IMR-90 (cell line): ENCODE results near the gene G3BP2. TPM values are rescaled to one million over a fixed set of nuclear protein-coding genes. Genes with fewer than 3 reads are reported as not detected.

Experiments
- ATAC-seq: fragments of 200-7000 bp; cut with Tn5 transposase; 2 replicates; pipeline ENCODE4 v1.9.1; 2020; ENCODE audit warnings: low read depth, mild to moderate bottlenecking, moderate library complexity
- BruUV-seq: library from RNA; stranded (reverse); fragments of 400-500 nt; replicated peaks from 2 replicates; lab custom pipeline; 2021; lab: Mats Ljungman, UMichigan
- CTCF ChIA-PET: fragments of 300-600 bp; formaldehyde crosslinking; extraction: SDS; loops from one replicate; lab custom pipeline; 2021; ENCODE audit warnings: antibody characterized with exemption; lab: Yijun Ruan, JAX
- POLR2A ChIA-PET: fragments of 300-600 bp; sonication (Branson Sonifier 250); formaldehyde crosslinking; loops from one replicate; lab custom pipeline; 2022; ENCODE audit warnings: antibody characterized with exemption; ENCODE audit not compliant: unreplicated experiment; lab: Charles Lee
- DNase-seq: peaks from one replicate; pipeline ENCODE4 v3.0.0; 2013
- H2AFZ ChIP-seq: replicated peaks from 2 replicates; pipeline ENCODE3; 2013; ENCODE audit warnings: low read length, mild to moderate bottlenecking; ENCODE audit not compliant: poor library complexity
- H2AK5ac ChIP-seq: 2 replicates; pipeline ENCODE4 v1.6.1; 2013; ENCODE audit warnings: low read depth, low read length, inconsistent platforms
- H2AK9ac ChIP-seq: replicated peaks from 2 replicates; pipeline ENCODE3; 2013; ENCODE audit warnings: mild to moderate bottlenecking, low read depth, low read length, moderate library complexity; ENCODE audit not compliant: poor library complexity
- H2BK120ac ChIP-seq: 2 replicates; pipeline ENCODE4 v1.6.1; 2013; ENCODE audit warnings: low read depth, low read length, inconsistent platforms
- H2BK15ac ChIP-seq: 3 replicates; pipeline ENCODE4 v1.6.1; 2013; ENCODE audit warnings: low read depth, low read length, inconsistent platforms
- H2BK20ac ChIP-seq: 2 replicates; pipeline ENCODE4 v1.6.1; 2013; ENCODE audit warnings: low read depth, mild to moderate bottlenecking, inconsistent platforms, low read length, moderate library complexity
- H2BK5ac ChIP-seq: 2 replicates; pipeline ENCODE4 v1.6.1; 2013; ENCODE audit warnings: mild to moderate bottlenecking, low read depth, low read length, inconsistent platforms; ENCODE audit not compliant: poor library complexity, severe bottlenecking
- H3K14ac ChIP-seq: replicated peaks from 2 replicates; pipeline ENCODE4 v1.6.1; 2013; ENCODE audit warnings: low read depth, low read length, inconsistent platforms
- H3K18ac ChIP-seq: 2 replicates; pipeline ENCODE4 v1.6.1; 2013; ENCODE audit warnings: low read depth, low read length, control low read depth
- H3K23ac ChIP-seq: 2 replicates; pipeline ENCODE4 v1.6.1; 2013; ENCODE audit warnings: low read depth, low read length, inconsistent platforms
- H3K27ac ChIP-seq: 2 replicates; pipeline ENCODE4 v1.5.1; 2013; ENCODE audit warnings: mild to moderate bottlenecking, control low read depth, low read length; ENCODE audit not compliant: insufficient read depth
- H3K27me3 ChIP-seq: 2 replicates; pipeline ENCODE4 v1.6.1; 2013; ENCODE audit warnings: low read length; ENCODE audit not compliant: control insufficient read depth, insufficient read depth
- H3K36me3 ChIP-seq: 2 replicates; pipeline ENCODE4 v1.6.1; 2013; ENCODE audit warnings: low read length, mixed read lengths; ENCODE audit not compliant: control insufficient read depth, insufficient read depth
- H3K4ac ChIP-seq: 2 replicates; pipeline ENCODE4 v1.6.1; 2013; ENCODE audit warnings: low read depth, low read length, inconsistent platforms
- H3K4me1 ChIP-seq: 2 replicates; pipeline ENCODE4 v1.6.1; 2013; ENCODE audit warnings: low read length, mixed read lengths; ENCODE audit not compliant: control insufficient read depth, insufficient read depth
- H3K4me2 ChIP-seq: 2 replicates; pipeline ENCODE4 v1.6.1; 2013; ENCODE audit warnings: low read depth, mild to moderate bottlenecking, control low read depth, low read length, moderate library complexity
- H3K4me3 ChIP-seq: 2 replicates; pipeline ENCODE4 v1.5.1; 2013; ENCODE audit warnings: low read depth, mild to moderate bottlenecking, control low read depth, low read length, moderate library complexity; ENCODE audit not compliant: insufficient read depth
- H3K56ac ChIP-seq: 2 replicates; pipeline ENCODE4 v1.6.1; 2013; ENCODE audit warnings: low read length, inconsistent platforms; ENCODE audit not compliant: insufficient read depth; ENCODE audit errors: extremely low read depth
- H3K79me1 ChIP-seq, 2 experiments: 2 replicates each; pipeline ENCODE4 v1.6.1; 2013; ENCODE audit warnings: low read length in 2 of 2, inconsistent platforms in 1 of 2, low read depth in 1 of 2
- H3K9ac ChIP-seq: 2 replicates; pipeline ENCODE4 v1.6.1; 2013; ENCODE audit warnings: low read depth, low read length, control low read depth
- H3K9me1 ChIP-seq: 2 replicates; pipeline ENCODE4 v1.6.1; 2013; ENCODE audit warnings: low read length, inconsistent platforms; ENCODE audit not compliant: insufficient read depth
- H3K9me3 ChIP-seq: 2 replicates; pipeline ENCODE4 v1.6.1; 2013; ENCODE audit warnings: low read length; ENCODE audit not compliant: control insufficient read depth, insufficient read depth
- H4K20me1 ChIP-seq: 2 replicates; pipeline ENCODE4 v1.6.1; 2013; ENCODE audit warnings: low read length, inconsistent platforms; ENCODE audit not compliant: insufficient read depth
- H4K5ac ChIP-seq: 2 replicates; pipeline ENCODE4 v1.6.1; 2013; ENCODE audit warnings: mild to moderate bottlenecking, low read depth, low read length, control low read depth
- H4K8ac ChIP-seq, 2 experiments: 2 replicates each; pipeline ENCODE4 v1.6.1; 2013; ENCODE audit warnings: low read depth in 2 of 2, low read length in 2 of 2, control low read depth in 1 of 2, inconsistent platforms in 1 of 2
- H4K91ac ChIP-seq: 2 replicates; pipeline ENCODE4 v1.6.1; 2013; ENCODE audit warnings: low read depth, low read length, inconsistent platforms; ENCODE audit not compliant: insufficient read depth
- MAZ ChIP-seq: IDR thresholded peaks from 2 replicates; pipeline ENCODE4 v1.6.1; 2012; ENCODE audit warnings: low read depth, mild to moderate bottlenecking, low read length, improper control_type of control experiment, moderate library complexity, borderline replicate concordance
- MXI1 ChIP-seq: IDR thresholded peaks from 2 replicates; pipeline ENCODE4 v1.6.1; 2012; ENCODE audit warnings: low read depth, mild to moderate bottlenecking, low read length, moderate library complexity, borderline replicate concordance
- RAD21 ChIP-seq: IDR thresholded peaks from 2 replicates; pipeline ENCODE4 v1.6.1; 2012; ENCODE audit warnings: low read length, improper control_type of control experiment
- RCOR1 ChIP-seq: IDR thresholded peaks from 2 replicates; pipeline ENCODE4 v1.6.1; 2012; ENCODE audit warnings: mild to moderate bottlenecking, low read length, improper control_type of control experiment; ENCODE audit not compliant: insufficient replicate concordance
- RFX5 ChIP-seq: IDR thresholded peaks from 2 replicates; pipeline ENCODE4 v1.8.0; 2012; ENCODE audit warnings: low read depth, mild to moderate bottlenecking, low read length, moderate library complexity
- USF2 ChIP-seq: fragments of 150-350 bp; IDR thresholded peaks from 2 replicates; pipeline ENCODE4 v1.6.1; 2017; ENCODE audit warnings: mild to moderate bottlenecking, antibody characterized with exemption, low read length, low read depth
- WGBS, 2 experiments: methylation state at CpG; one replicate each; pipeline versions ENCODE4 v1.1.5 to v1.1.7; 2013; ENCODE audit warnings: missing lambda C conversion rate in 2 of 2; ENCODE audit not compliant: insufficient read length in 1 of 2; ENCODE audit errors: extremely low coverage in 2 of 2; 5-methylcytosine and 5-hydroxymethylcytosine counted together
- dilution Hi-C: fragments of 300-500 bp; cut with HindIII; formaldehyde crosslinking; loops from one replicate; pipeline ENCODE4 v1.14.3; 2018; ENCODE audit warnings: low sequenced_read_pairs; ENCODE audit not compliant: unreplicated experiment
- in situ Hi-C: fragments of 300-500 bp; cut with MboI; formaldehyde crosslinking; loops from 3 replicates; pipeline ENCODE4 v1.14.3; 2019; ENCODE audit warnings: low sequenced_read_pairs, inconsistent platforms, mixed read lengths
- intact Hi-C: fragments of 100-400 bp; cut with micrococcal nuclease; formaldehyde crosslinking; loops from 2 replicates; pipeline ENCODE4 v1.10.0; 2022
- polyA plus RNA-seq, 3 experiments: library from polyadenylated mRNA; depleted of rRNA; stranded (reverse); fragments of >200 nt; gene quantifications; 2 replicates each; pipeline ENCODE4 v1.2.3, GENCODE V29; 2012; ENCODE audit warnings: low replicate concordance in 1 of 3
- total RNA-seq: library from RNA; depleted of rRNA; stranded (reverse); fragments of >200 nt; gene quantifications from 2 replicates; pipeline ENCODE4 v1.2.3, GENCODE V29; 2012

Gene G3BP2
- total and polyA plus RNA-seq, 2 of the 4 experiments (the other 2 are of a cell fraction): 80.5 to 183 TPM

DNA sequence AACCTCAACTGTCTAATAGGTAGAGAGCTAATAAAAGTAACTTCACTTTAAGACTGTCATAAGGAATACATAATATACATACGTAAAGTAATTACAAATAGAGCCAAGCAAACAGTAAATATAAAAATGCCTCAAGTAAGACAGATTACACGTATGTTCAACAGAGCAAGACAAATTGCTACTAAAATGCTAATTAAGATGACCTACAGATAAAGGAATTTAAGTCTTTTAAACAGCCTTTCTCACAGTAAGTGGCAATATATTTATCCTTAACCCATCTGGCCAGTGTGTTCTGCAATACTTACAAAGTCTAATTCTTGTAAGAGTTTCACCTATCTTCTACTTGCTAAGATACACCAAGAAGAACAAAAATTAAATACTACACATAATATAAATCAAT, 12.7 kb downstream of the G3BP2 start:
- Histone ChIP-seq H4K5ac (no peak overlapping the region), H3K14ac (no peak overlapping the region), H3K56ac (no peak overlapping the region), H3K27ac (no peak overlapping the region), H3K23ac (no peak overlapping the region), H3K9me1 (peaks cover 7% of the 10 kb centered on the region; the same call in 1 of the 2 replicates), H4K91ac (no peak overlapping the region), H4K20me1 (peaks cover 51% of the 10 kb centered on the region), H3K4me3 (no peak overlapping the region), H3K18ac (no peak overlapping the region), H3K4me1 (no peaks in the 10 kb centered on the region), H3K79me1 (peaks cover 15 to 63% of the 10 kb centered on the region in 2 experiments), H2BK15ac (no peak overlapping the region), H3K9me3 (no peaks in the 10 kb centered on the region), H2AK5ac (no peak overlapping the region), H4K8ac (no peak overlapping the region), H3K27me3 (no peaks in the 10 kb centered on the region), H3K9ac (no peak overlapping the region), H3K36me3 (peaks cover 14% of the 10 kb centered on the region), H2AFZ (no peak overlapping the region), H2AK9ac (no peak overlapping the region), H2BK5ac (no peak overlapping the region), H3K4ac (no peak overlapping the region), H3K4me2 (no peak overlapping the region; the same call in 1 of the 2 replicates), H2BK20ac (no peak overlapping the region), H2BK120ac (no peak overlapping the region)
- TF ChIP-seq MXI1 (no peak), USF2 (no peak), MAZ (no peak), RFX5 (no peak), RAD21 (no peak), RCOR1 (no peak)
- DNase-seq (no peak), ATAC-seq (no peak)
- no CpG with 5 or more reads among the region's 2 CpGs for WGBS, 2 experiments
- dilution Hi-C loops: no loop called here
- intact Hi-C loops: no loop called here
- ChIA-PET CTCF (no interaction called here), POLR2A (no interaction called here)
- no TSS peak for BruUV-seq
- in situ Hi-C loops: no loop called here
